ENCODE measurements around the gene KCTD6. TPM values are rescaled to one million over a fixed set of nuclear protein-coding genes. Genes with fewer than 3 reads are reported as not detected.

Gene KCTD6
- 10 to 100 TPM; 11.9 to 17.2 (median 14.6) TPM for total RNA-seq

GRCh38 chr3:58491506-58492402 is at the start of gene KCTD6:
TSS of gene KCTD6 (plus strand) at chr3:58492096. CDS start at chr3:58498756, 6,660 bp downstream.
- ATAC-seq (ENCODE audit: low FRiP score), result peak; percentile 96
- DNase-seq (ENCODE audit: low spot score), result peak; percentile 77
- TF ChIP-seq CTCF (IDR thresholded peaks at IDR 0.05), result no peak

GRCh38 chr3:58452176-58452575 is 39.7 kb upstream of the KCTD6 start:
- no peak for ATAC-seq (ENCODE audit: low FRiP score)
- TF ChIP-seq CTCF (IDR thresholded peaks at IDR 0.05), result no peak
- no peak for DNase-seq (ENCODE audit: low spot score)

GRCh38 chr3:58459160-58459559 is 32.7 kb upstream of the KCTD6 start:
- no peak for TF ChIP-seq CTCF (IDR thresholded peaks at IDR 0.05)

GRCh38 chr3:58462829-58463180 is 29.1 kb upstream of the KCTD6 start:
- DNase-seq (ENCODE audit: low spot score), result no peak
- ATAC-seq (ENCODE audit: low FRiP score), result no peak
- no peak for TF ChIP-seq CTCF (IDR thresholded peaks at IDR 0.05)

More at GRCh38 chr3:58459160-58459559, 32.7 kb upstream of the KCTD6 start:
- DNase-seq (ENCODE audit: low spot score) (no peak), ATAC-seq (ENCODE audit: low FRiP score) (no peak)

GRCh38 chr3:58463181-58463941 is 28.5 kb upstream of the KCTD6 start:
- DNase-seq (ENCODE audit: low spot score), result peak; percentile 60
- peak; percentile 99 for ATAC-seq (ENCODE audit: low FRiP score)
- peak in 1 of 3 donors; percentile 56 for TF ChIP-seq CTCF (IDR thresholded peaks at IDR 0.05)

GRCh38 chr3:58463942-58464271 is 28.0 kb upstream of the KCTD6 start:
- no peak for ATAC-seq (ENCODE audit: low FRiP score)
- DNase-seq (ENCODE audit: low spot score), result no peak
- TF ChIP-seq CTCF (IDR thresholded peaks at IDR 0.05), result no peak

All from omental fat pad (tissue), 4 donors.